ENCODE results near the gene ALDH4A1.

The ALDH4A1 gene

DNA sequence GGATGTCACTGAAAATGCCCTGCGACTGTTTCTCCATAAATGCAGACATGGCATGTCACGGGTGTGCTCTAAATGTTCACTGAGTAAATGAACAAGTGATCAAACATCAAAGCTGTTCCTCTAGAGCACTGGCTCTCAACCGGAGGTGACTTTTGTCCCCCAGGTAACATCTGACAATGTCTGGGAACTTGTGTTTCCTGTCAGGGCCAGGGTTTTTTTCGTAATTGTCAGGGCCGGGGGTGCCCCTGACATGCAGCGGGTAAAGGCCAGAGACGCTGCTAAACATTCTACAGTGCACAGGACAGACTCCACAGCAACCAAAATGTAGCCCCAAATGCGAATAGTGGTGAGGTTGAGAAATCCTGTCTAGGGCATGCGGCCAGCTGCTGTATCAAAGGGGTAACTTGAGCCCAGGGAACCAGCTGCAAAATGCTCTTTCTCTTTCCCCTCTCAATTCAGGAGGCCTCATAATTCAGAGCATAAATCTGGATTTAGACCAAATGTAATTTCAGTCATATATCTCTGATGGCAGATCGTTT is 2.0 kb downstream of the ALDH4A1 start:
- Histone ChIP-seq H3K27me3 (replicated peaks; ENCODE audit: insufficient read depth, low read length) (no peaks in the 10 kb centered on the region), H3K4me1 (ENCODE audit: low read length) (0 out of 2 replicates have a peak, but pooled peaks cover 6% of the 10 kb centered on the region), H3K79me2 (ENCODE audit: low read length) (no peaks in the 10 kb centered on the region), H3F3A (ENCODE audit: insufficient read depth, low read length) (no peaks in the 10 kb centered on the region), H4K20me1 (ENCODE audit: insufficient read depth, low read length) (no peaks in the 10 kb centered on the region), H3K4me3 (ENCODE audit: low read length) (no peak overlapping the region), H3K9me2 (replicated peaks; ENCODE audit: insufficient read depth, low read length) (no peaks in the 10 kb centered on the region), H3K36me3 (replicated peaks; ENCODE audit: insufficient read depth, low read length) (no peaks in the 10 kb centered on the region), H3K4me2 (ENCODE audit: low read depth, low read length) (no peak overlapping the region), H3K9ac (ENCODE audit: low read length) (no peak overlapping the region), H3K9me3 (replicated peaks; ENCODE audit: insufficient read depth, low read length) (no peaks in the 10 kb centered on the region), H3K27ac (ENCODE audit: low read length) (no peak overlapping the region), H2AFZ (ENCODE audit: low read length) (no peak overlapping the region)
- TF ChIP-seq EZH2 (optimal IDR thresholded peaks at IDR 0.05; ENCODE audit: low read depth, low read length) (no peak), EZH2phosphoT487 (IDR thresholded peaks at IDR 0.05; ENCODE audit: low read length) (no peak)
- TF ChIP-seq, protein P1, sequence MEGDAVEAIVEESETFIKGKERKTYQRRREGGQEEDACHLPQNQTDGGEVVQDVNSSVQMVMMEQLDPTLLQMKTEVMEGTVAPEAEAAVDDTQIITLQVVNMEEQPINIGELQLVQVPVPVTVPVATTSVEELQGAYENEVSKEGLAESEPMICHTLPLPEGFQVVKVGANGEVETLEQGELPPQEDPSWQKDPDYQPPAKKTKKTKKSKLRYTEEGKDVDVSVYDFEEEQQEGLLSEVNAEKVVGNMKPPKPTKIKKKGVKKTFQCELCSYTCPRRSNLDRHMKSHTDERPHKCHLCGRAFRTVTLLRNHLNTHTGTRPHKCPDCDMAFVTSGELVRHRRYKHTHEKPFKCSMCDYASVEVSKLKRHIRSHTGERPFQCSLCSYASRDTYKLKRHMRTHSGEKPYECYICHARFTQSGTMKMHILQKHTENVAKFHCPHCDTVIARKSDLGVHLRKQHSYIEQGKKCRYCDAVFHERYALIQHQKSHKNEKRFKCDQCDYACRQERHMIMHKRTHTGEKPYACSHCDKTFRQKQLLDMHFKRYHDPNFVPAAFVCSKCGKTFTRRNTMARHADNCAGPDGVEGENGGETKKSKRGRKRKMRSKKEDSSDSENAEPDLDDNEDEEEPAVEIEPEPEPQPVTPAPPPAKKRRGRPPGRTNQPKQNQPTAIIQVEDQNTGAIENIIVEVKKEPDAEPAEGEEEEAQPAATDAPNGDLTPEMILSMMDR (IDR thresholded peaks at IDR 0.05; ENCODE audit: low read length), result no peak
- DNase-seq, result no peak

DNA sequence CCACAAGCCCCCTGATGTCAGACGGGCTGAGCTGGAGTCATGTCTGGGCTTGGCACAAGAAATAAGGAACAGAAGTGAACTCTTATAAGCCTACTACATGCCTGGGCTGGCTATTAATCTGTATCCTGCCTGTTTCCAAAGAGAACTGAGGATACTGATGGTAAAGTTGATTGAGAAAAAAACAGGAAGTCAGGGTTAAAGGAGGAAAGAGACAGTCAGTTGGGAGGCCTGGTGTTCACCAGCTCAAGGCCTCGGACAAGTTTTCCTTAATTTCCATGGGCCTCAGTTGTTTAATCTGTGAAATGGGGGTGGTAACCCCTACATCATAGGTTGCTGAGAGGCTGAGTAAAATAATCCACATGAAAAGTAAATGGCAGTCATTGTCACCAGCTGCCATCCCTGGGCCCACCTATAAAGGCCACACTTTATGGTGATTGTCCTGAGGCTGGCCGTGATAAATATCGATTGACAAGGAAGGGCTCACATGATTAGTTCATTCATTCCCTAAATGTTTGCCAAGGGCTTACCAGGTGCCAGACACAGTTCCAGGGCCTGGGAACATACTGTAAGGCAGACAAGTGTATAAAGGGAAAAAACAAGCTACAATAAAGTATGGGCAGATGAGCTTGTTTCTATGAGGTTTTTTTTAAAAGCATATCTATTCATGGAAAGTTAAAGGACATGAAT is 2.8 kb downstream of the ALDH4A1 start:
- Histone ChIP-seq H3K27ac (ENCODE audit: low read length) (no peak overlapping the region), H3K36me3 (replicated peaks; ENCODE audit: insufficient read depth, low read length) (no peaks in the 10 kb centered on the region), H3K9ac (ENCODE audit: low read length) (no peak overlapping the region), H3K79me2 (ENCODE audit: low read length) (no peaks in the 10 kb centered on the region), H3K9me2 (replicated peaks; ENCODE audit: insufficient read depth, low read length) (no peaks in the 10 kb centered on the region), H3F3A (ENCODE audit: insufficient read depth, low read length) (no peaks in the 10 kb centered on the region), H3K27me3 (replicated peaks; ENCODE audit: insufficient read depth, low read length) (no peaks in the 10 kb centered on the region), H2AFZ (ENCODE audit: low read length) (no peak overlapping the region), H4K20me1 (ENCODE audit: insufficient read depth, low read length) (no peaks in the 10 kb centered on the region), H3K4me1 (ENCODE audit: low read length) (0 out of 2 replicates have a peak, but pooled peaks cover 6% of the 10 kb centered on the region), H3K4me2 (ENCODE audit: low read depth, low read length) (no peak overlapping the region), H3K9me3 (replicated peaks; ENCODE audit: insufficient read depth, low read length) (no peaks in the 10 kb centered on the region), H3K4me3 (ENCODE audit: low read length) (no peak overlapping the region)
- DNase-seq, result no peak
- TF ChIP-seq EZH2phosphoT487 (IDR thresholded peaks at IDR 0.05; ENCODE audit: low read length) (no peak), EZH2 (optimal IDR thresholded peaks at IDR 0.05; ENCODE audit: low read depth, low read length) (no peak)
- TF ChIP-seq, protein P1 (IDR thresholded peaks at IDR 0.05; ENCODE audit: low read length), result no peak

DNA sequence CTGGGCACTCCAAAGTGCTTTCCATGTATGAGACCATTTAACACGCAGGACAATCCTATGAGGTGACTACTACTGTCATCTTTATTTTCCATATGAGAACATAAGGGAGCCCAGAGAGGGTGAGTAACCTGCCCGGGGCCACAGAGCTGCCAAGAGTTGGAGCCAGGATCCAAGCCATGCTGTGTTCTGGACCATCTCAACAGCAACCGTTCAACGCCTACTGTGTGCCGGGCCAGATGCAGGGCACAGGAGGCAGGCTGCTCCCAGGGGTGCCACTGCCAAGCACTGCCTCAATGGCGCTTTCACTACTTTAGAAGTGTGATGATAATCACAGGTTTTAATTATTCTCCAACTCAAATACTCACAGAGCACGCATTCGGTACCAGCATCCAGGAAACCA is 3.8 kb downstream of the ALDH4A1 start:
- Histone ChIP-seq H3K27me3 (replicated peaks; ENCODE audit: insufficient read depth, low read length) (no peaks in the 10 kb centered on the region), H3K4me3 (ENCODE audit: low read length) (no peak overlapping the region), H3F3A (ENCODE audit: insufficient read depth, low read length) (no peaks in the 10 kb centered on the region), H3K9me2 (replicated peaks; ENCODE audit: insufficient read depth, low read length) (no peaks in the 10 kb centered on the region), H3K27ac (ENCODE audit: low read length) (no peak overlapping the region), H3K9ac (ENCODE audit: low read length) (no peak overlapping the region), H4K20me1 (ENCODE audit: insufficient read depth, low read length) (no peaks in the 10 kb centered on the region), H2AFZ (ENCODE audit: low read length) (no peak overlapping the region), H3K9me3 (replicated peaks; ENCODE audit: insufficient read depth, low read length) (no peaks in the 10 kb centered on the region), H3K4me1 (ENCODE audit: low read length) (0 out of 2 replicates have a peak, but pooled peaks cover 4% of the 10 kb centered on the region), H3K79me2 (ENCODE audit: low read length) (no peaks in the 10 kb centered on the region), H3K4me2 (ENCODE audit: low read depth, low read length) (no peak overlapping the region), H3K36me3 (replicated peaks; ENCODE audit: insufficient read depth, low read length) (no peaks in the 10 kb centered on the region)
- TF ChIP-seq EZH2phosphoT487 (IDR thresholded peaks at IDR 0.05; ENCODE audit: low read length), result no peak
- TF ChIP-seq, protein P1 (IDR thresholded peaks at IDR 0.05; ENCODE audit: low read length), result no peak
- no peak for TF ChIP-seq EZH2 (optimal IDR thresholded peaks at IDR 0.05; ENCODE audit: low read depth, low read length)
- no peak for DNase-seq
